ENCODE measurements around the gene FLNC.

FLNC gene

DNA sequence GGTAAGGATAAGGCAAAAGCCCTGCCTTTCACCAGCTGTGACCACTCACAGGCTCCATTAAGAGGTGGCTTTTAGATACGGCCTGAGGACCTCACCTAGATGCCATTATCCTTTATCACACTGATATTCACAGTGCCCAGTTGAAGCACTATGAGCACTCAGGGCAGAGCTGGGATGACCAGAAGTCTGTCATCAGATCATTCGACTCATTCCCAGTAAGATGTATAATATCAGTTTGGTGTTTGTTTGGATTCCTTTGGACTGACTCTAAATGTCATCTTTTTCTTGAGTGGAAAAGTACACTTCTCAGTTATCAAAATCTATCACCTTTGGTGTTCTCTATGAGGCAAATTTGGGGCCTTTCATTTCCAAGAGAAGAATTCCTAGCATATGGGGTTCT lies 19.7 kb upstream of the FLNC start:
- TF ChIP-seq, protein P1, sequence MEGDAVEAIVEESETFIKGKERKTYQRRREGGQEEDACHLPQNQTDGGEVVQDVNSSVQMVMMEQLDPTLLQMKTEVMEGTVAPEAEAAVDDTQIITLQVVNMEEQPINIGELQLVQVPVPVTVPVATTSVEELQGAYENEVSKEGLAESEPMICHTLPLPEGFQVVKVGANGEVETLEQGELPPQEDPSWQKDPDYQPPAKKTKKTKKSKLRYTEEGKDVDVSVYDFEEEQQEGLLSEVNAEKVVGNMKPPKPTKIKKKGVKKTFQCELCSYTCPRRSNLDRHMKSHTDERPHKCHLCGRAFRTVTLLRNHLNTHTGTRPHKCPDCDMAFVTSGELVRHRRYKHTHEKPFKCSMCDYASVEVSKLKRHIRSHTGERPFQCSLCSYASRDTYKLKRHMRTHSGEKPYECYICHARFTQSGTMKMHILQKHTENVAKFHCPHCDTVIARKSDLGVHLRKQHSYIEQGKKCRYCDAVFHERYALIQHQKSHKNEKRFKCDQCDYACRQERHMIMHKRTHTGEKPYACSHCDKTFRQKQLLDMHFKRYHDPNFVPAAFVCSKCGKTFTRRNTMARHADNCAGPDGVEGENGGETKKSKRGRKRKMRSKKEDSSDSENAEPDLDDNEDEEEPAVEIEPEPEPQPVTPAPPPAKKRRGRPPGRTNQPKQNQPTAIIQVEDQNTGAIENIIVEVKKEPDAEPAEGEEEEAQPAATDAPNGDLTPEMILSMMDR (IDR thresholded peaks at IDR 0.05; ENCODE audit: extremely low read depth, insufficient read depth, missing control alignments) = no peak
- no peak for DNase-seq (ENCODE audit: low spot score)
- in situ Hi-C loops (cut with MboI; ENCODE audit: low pct_unique_long_range_greater_than_20kb, low sequenced_read_pairs, unreplicated experiment) = no loop called here

DNA sequence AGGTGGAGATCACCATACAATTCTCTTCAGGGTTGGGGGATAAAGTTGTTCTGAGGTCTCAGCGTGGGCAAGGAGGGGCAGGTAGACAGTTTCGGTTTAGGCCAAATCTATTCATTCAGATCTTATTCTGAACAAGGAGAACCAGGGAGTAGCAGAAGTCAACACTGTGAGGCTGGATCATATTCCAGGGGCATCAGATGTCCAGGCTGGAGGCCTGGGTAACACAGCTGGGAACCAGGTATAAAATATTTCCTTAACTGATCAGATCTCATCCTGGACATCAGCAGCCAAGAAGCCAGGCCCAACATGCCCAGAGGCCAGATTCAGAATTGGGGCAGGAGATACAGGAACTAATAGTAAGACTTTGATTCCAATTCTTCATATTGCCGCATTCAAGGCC lies 19.2 kb upstream of the FLNC start:
- in situ Hi-C loops (cut with MboI; ENCODE audit: low pct_unique_long_range_greater_than_20kb, low sequenced_read_pairs, unreplicated experiment) = no loop called here
- TF ChIP-seq, protein P1 (IDR thresholded peaks at IDR 0.05; ENCODE audit: extremely low read depth, insufficient read depth, missing control alignments) = no peak

DNA sequence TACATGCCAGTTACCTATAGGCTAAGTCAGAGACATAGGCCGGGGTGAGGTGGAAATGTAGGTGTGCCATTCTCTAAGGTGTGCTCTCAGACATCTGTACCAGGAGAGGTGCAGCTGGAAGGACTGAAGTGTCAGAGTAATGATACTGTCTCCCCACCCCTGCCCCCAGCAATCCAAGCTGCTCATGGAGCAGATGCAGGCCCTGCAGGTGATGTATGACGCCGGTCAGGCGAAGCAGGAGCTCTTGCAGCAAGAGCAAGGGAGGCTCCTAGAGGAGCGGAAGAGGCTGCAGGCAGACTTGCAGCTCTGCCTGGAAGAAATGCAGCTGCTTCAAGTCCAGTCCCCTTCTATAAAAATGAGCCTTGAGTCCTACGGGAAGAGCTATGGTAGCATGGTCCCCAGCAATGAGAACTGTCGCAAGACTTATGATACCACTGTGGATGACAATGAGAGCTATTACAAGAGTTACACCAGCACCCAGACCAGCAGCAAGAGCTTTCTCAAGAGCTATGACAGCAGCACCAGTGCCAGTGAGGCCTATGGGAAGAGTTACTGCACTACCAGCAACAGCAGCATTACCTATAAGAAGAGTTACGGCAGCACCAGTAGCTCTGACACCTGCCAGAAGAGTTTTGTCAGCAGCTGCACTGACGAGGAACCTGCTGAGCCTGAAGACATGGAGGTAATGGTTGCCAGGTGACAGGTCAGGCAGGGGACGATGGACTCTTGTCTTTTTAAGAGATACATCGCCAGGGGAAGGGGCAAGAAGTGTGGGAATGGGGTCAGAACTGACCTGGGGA lies 18.4 kb upstream of the FLNC start:
- DNase-seq (ENCODE audit: low spot score) = no peak
- TF ChIP-seq, protein P1 (IDR thresholded peaks at IDR 0.05; ENCODE audit: extremely low read depth, insufficient read depth, missing control alignments) = no peak
- in situ Hi-C loops (cut with MboI; ENCODE audit: low pct_unique_long_range_greater_than_20kb, low sequenced_read_pairs, unreplicated experiment) = no loop called here

More for the DNA sequence above, 19.2 kb upstream of the FLNC start:
- no peak for DNase-seq (ENCODE audit: low spot score)

DNA sequence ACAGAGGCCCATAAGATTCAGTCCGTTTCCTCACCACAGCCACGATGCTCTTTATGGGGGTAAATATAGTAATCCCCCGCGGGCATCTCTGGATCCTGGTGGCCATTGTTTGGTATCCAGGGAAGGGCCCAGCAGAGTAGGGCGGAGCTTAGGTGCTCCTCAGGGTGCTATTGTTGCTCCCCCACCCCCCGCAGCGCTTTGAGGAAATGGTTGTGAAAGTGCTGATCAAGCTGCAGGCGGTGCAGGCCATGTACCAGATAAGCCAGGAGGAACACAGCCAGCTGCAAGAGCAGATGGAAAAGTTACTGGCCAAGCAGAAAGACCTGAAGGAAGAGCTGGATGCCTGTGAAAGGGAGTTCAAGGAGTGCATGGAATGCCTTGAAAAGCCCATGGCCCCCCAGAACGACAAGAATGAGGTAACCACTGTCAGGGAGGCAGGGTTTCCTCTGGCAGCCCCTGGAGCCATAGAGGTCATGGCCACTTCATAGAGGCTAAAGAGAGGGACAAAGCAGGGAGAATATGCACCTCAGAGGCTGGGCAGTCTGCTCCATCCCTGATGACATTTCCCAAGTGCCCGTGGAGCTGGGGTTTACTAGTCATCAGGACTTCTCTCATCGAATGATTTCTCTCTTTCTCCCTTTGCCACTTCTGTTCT lies 17.6 kb upstream of the FLNC start:
- DNase-seq (ENCODE audit: low spot score) = no peak
- in situ Hi-C loops (cut with MboI; ENCODE audit: low pct_unique_long_range_greater_than_20kb, low sequenced_read_pairs, unreplicated experiment) = no loop called here
- TF ChIP-seq, protein P1 (IDR thresholded peaks at IDR 0.05; ENCODE audit: extremely low read depth, insufficient read depth, missing control alignments) = no peak

DNA sequence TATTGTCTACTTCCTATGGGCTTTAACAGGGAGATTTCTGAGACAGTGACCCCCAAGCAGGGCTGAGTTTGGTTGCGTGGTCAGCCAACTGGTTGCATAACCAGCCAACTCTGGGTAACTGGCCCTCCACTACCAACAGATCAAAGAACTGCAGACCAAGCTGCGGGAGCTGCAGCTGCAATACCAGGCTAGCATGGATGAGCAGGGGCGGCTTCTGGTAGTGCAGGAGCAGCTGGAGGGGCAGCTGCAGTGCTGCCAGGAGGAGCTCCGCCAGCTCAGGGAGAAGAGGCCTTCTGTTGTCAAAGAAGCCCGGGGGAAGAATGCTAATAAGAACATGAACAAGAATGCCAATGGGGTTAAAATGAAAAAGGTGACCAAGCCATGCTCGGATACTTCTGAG lies 15.7 kb upstream of the FLNC start:
- TF ChIP-seq, protein P1 (IDR thresholded peaks at IDR 0.05; ENCODE audit: extremely low read depth, insufficient read depth, missing control alignments) = no peak
- no peak for DNase-seq (ENCODE audit: low spot score)
- in situ Hi-C loops (cut with MboI; ENCODE audit: low pct_unique_long_range_greater_than_20kb, low sequenced_read_pairs, unreplicated experiment) = no loop called here

DNA sequence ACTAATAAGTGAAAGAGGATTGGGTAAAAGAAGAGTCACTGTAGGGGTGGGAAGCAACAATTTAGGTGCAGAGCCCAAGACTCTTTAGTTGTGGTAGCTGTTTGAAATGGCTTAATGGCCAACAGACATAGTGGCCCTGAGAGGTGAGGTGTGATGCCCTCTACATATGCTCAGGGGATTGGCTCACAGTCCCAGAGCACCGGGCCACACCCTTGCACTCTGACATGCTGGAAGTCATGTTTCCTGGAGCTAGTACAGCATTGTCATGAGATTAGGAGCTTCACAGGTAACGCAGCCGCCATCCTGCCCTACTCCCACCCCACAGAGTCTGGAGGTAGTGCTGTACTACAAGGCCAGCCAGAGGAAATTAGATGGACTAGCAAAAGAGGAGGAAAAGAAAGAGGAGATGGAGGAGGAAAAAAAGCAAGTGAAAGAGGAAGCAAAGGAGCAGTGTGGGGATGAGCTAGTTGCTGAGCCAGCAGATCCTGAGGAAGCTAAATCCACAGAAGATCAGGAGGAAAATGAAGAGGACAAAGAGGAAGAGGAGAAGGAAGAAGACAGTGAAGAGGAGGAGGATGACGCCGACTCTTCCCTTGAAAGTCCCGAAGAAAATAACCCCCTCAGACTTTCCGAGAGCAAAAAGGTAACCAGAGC lies 14.8 kb upstream of the FLNC start:
- in situ Hi-C loops (cut with MboI; ENCODE audit: low pct_unique_long_range_greater_than_20kb, low sequenced_read_pairs, unreplicated experiment) = no loop called here
- TF ChIP-seq, protein P1 (IDR thresholded peaks at IDR 0.05; ENCODE audit: extremely low read depth, insufficient read depth, missing control alignments) = no peak
- DNase-seq (ENCODE audit: low spot score) = no peak

Measured in GM13977 (cell line).